PC-9 (cell line): ENCODE data around the gene SNCAIP.

Source experiments
- EZH2 ChIP-seq: fragments of 200-600 bp; sonication (generic); IDR thresholded peaks from 2 replicates; pipeline ENCODE4 v1.8.0; 2017; ENCODE audit warnings: antibody characterized with exemption, low read depth
- TF ChIP-seq, protein P1 (sequence below): fragments of 200-600 bp; sonication (generic); conservative IDR thresholded peaks from 2 replicates; pipeline ENCODE4 v1.6.1; 2017; ENCODE audit warnings: mixed run types, antibody characterized with exemption, mild to moderate bottlenecking, moderate library complexity

DNA sequence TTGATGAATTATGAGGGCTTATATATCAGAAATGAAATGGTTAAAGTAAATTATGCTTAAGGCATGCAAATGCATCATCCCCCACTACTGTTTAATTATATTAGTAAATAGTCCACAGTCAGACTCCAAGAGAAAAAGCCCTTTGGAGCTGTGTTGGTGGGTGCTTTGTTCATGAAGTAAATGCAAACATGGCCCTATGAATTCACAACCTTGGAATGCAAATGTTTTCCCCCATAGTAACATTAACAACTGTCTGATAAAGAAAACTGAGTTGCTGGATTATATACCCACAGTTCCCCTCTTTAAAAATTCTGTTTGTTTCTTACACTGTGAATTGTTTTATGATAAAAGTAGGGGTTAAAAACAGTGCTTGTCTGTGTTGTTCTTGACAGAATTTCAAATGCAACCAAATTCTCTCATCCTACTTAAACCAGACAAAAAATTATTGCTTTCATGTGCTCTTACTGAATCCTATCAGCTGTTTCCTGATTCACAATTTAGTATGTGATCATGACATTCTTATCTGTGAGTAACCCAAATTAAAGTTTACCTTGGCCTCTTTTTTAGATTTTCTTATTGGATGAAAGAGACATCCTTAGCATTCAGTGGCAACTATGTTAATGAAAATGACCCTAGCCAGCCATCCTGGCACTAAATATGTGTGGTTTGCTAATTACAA lies 48.5 kb upstream of the SNCAIP start:
- TF ChIP-seq EZH2 = no peak
- TF ChIP-seq, protein P1, sequence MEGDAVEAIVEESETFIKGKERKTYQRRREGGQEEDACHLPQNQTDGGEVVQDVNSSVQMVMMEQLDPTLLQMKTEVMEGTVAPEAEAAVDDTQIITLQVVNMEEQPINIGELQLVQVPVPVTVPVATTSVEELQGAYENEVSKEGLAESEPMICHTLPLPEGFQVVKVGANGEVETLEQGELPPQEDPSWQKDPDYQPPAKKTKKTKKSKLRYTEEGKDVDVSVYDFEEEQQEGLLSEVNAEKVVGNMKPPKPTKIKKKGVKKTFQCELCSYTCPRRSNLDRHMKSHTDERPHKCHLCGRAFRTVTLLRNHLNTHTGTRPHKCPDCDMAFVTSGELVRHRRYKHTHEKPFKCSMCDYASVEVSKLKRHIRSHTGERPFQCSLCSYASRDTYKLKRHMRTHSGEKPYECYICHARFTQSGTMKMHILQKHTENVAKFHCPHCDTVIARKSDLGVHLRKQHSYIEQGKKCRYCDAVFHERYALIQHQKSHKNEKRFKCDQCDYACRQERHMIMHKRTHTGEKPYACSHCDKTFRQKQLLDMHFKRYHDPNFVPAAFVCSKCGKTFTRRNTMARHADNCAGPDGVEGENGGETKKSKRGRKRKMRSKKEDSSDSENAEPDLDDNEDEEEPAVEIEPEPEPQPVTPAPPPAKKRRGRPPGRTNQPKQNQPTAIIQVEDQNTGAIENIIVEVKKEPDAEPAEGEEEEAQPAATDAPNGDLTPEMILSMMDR = no peak
